ENCODE results near the gene ZFHX2.
"Not testable (repeated sequence)": the region's sequence is repeated elsewhere in the genome, so short reads cannot be mapped to it uniquely, and the experiment has no call there.

ZFHX2 gene

DNA sequence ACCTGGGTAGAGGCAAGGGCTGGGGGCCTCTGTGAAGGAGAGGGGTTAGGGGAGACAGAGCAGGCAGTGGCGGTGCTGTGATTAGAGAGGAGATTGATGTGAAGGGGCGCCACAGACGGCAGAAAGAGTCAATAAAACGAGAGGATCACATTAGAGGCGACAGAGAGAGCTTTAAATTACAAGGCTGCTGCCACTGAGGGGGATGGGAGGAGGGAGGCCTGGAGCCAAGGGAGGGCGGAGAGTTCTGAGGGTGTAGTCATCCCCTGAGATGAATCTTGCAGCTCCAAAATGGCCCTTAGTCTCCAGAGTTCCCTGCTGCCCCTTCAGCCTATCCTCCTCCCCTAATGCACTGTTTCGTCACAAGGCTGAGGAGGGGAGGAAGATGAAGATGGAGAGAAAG, 12.8 kb downstream of the ZFHX2 start:
- DNase-seq: peak; percentile 11

DNA sequence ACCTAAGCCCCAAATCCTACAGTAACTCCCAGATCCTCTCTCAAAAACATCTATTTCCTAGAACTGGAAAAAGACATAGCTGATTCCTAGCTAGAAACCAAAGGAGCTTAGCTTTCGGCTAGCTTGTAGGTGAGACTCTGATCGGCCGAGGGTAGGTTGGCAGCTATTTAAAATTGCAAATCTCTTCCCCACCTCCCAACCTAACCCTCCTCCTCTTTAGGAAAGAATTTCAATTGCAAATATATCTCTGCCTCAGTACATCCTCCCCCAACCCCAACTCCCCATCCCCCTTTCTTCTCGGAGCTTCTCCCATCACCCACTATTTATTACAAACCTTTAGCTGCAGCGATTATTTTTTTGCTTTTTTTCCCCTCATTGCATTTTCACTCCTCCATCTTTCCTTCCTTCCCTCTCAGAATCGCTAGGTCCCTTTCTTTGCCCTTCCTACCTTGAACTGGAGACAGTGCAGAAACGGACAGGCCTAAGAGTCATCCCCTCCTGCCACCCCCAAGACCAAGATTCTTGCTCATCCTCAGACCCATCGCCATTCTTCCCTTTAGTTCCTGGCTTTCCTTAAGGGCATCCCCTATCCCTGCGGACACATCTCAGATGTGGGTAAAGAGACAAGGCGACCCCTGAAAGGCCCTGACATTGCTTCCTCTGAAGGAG, 13.4 kb downstream of the ZFHX2 start:
- no peak for DNase-seq

DNA sequence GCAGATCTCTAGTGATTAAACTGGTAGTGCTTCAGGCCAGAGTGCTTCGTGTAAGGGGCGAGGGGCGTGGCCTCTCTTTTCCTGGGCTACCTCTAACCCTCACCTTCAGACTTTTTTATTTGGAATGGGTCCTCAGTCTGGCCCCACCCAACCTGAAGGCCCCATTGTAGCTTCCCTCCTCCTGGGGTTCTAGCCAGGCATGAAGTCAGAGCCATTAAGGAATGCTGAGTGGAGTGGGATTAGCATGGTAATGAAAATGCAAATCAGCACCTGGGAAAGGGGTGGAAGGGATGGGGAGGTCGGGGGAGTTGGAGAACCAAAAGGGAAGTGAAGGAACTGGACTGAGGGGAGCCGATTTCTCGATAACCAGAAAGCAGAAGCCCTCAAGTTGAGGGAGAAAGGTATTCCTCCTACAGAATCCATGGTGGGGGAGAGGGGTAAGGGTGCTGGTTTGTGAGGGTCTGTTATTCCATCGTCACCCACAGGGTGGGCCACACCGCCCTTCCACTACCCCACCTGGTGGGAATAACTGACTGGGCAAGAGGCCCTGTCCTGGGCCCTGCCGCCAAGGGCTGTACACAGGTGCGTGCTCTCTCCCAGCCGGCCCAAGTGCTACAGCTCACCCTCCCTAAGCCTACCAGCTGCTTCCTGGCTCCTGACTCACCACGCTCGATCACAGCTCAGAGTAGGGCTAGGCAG, 14.1 kb downstream of the ZFHX2 start:
- no peak for DNase-seq

GRCh38 chr14:23536906-23537305, 14.7 kb downstream of the ZFHX2 start:
- DNase-seq: not testable (repeated sequence)

GRCh38 chr14:23536494-23536893, 15.1 kb downstream of the ZFHX2 start:
- DNase-seq: no peak

GRCh38 chr14:23535943-23536342, 15.6 kb downstream of the ZFHX2 start:
- DNase-seq: no peak

- DNase-seq: no peak
Observed at GRCh38 chr14:23533652-23534435, 17.7 kb downstream of the ZFHX2 start.

DNA sequence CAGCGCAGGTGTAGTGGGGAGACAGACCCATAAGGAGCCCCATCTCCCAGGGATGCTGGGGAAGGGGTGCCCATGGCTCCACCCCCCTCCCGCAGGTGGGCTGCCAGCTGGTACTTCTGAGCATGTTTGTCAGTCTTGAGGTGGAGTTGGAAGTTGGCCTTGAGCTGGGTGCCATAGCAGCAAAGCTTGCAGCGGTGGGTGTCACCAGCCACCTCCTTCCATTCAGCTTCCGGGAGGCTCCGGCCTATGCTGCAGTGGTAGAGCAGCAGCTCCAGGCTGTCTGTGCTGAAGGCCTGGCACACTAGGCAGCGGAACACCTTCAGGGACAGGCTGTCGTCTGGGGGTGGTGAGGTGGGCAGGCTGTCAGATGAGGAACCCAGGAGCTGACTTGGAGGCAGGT, 18.9 kb downstream of the ZFHX2 start:
- no peak for DNase-seq

GRCh38 chr14:23531391-23531790, 20.2 kb downstream of the ZFHX2 start:
- no peak for DNase-seq

- no peak for DNase-seq
Observed at GRCh38 chr14:23530375-23531055, 21.1 kb downstream of the ZFHX2 start.

DNA sequence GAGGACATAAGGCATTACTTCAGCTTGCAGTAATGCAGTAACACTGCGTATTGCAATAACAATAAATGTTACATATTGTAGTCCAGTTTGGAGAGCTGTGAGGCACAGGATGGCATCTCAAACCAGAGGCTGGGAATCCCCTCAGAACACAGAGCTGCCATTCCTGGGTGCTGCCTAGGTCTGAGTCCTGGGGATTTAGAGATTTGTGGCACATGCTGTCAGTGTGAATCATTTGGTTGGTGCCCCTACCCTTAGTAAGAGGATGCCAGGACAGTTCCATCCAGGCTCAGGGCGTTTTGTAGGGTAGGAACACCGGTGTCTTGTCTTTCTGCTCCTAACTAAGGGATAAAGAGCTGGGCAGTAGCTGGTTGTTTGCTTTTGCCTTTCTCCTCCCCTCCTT, 22.5 kb downstream of the ZFHX2 start:
- DNase-seq: no peak

DNA sequence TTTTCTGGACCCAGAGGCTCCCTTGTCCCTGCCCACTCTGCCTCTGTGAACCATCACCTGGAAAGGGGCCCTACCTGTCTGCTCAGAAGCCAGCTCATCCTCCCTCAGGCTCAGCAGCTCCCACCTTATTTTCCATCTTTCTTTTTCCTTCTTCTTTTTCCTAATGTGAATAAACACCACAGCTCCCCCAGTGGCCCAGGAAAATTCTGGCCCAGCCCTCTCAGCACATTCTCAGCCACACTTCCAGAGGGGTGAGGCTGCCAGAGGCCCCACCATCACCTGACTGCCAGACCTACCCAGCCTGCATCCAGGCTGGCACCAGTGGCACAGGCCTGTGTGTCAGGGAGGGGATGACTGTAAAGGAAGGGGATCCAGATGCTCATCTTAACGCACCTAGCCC, 23.0 kb downstream of the ZFHX2 start:
- DNase-seq: no peak

DNA sequence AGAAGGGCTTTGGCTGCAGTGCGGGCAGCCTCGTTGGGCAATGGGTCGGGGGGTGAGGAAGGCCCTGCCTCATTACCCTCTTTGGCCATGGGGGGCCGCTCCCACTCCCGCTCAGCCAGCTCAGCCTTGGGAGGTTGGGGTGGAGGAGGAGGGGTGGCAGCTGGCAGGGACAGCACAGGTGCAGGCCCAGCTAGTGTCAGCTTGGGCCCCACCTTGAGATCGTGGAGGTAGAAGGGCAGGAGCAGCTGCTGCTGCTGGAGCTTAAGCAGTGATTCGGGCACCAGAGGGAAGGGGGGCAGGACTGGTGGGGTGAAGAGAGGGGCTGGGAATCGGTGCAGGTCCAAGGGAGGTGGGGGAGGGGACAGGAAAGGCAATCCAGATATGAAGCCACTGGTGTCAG, 26.0 kb downstream of the ZFHX2 start:
- DNase-seq: peak; percentile 50

GRCh38 chr14:23524954-23525353, 26.6 kb downstream of the ZFHX2 start:
- no peak for DNase-seq

DNA sequence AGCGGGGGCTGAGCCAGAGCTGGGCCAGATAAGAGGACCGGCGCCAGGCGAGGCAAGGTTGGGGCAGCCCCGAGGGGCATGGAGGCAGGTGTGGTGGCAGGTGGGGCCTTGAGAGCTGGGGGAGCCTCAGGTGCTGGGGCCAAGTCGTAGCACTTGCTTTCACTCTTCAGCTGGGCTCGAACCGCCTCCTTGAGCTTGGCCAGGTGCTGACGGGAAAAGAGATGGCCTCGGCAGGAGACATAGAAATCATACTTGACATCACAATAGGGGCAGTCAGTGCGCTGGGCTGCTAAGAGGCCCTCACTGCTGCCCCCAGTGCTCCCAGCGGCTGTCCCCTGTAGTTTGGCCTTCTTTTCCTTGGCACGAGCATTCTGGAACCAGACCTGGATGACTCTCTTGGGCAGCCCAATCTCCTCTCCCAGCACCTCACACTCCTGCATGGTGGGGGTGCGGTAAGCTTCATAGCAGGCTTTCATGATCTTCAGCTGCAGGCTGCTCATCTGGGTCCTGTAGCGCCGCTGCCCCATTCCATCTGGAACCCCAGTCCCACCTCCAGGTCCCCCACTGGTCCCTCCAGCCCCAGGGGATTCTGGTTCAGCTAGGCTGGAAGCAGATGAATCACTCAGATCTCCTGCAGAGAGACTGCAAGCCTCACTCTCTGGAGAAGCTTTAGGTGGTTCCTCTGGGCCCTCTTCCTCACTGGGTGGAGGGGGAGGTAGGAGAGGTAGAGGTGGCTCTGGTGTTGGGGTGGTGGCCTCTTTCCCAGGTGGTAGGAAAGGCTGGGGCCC, 28.1 kb downstream of the ZFHX2 start:
- DNase-seq: no peak

- DNase-seq: no peak
Observed at GRCh38 chr14:23522643-23523198, 28.8 kb downstream of the ZFHX2 start.

- DNase-seq: no peak
Observed at GRCh38 chr14:23521785-23522640, 29.6 kb downstream of the ZFHX2 start.

DNA sequence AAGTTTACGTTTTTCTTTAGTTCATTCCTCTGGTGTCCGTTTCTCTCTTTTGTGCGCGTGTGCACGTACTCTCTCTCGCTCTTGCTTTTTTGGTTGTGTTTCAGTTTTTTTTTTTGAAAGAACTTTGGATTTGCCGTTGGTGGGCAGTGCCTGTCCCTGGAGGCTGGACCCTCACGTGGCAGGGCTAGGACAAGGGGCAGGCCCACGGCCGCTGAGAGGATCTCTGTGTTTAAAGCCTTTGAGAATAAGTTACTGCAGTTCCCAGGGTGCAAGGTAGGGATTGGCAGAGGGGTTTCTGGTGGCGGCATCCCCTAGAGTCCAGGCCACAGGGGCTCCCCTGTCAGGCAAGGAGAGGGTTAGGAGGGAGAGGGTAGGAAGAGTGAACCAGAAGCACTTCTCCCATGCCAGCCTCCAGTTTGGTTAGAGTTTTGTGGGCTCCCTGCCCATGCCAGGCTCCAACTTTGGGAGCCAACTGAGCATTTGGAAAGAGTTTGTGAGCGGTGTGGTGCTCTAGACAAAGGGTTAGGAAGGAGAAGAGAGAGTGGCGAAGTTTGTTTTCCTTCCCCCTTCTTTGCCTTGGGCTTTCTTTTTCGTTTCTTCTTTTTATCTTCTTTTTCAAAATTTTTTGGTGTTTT, 30.5 kb downstream of the ZFHX2 start:
- DNase-seq: no peak

- DNase-seq: no peak
Observed at GRCh38 chr14:23518709-23519108, 32.9 kb downstream of the ZFHX2 start.

- no peak for DNase-seq
Observed at GRCh38 chr14:23517650-23518326, 33.8 kb downstream of the ZFHX2 start.

All from NCI-H2171 (cell line).